OCI-LY1 (cell line): ENCODE results near the gene GIMAP6.
"Not testable (repeated sequence)": the region's sequence is repeated elsewhere in the genome, so short reads cannot be mapped to it uniquely, and the experiment has no call there.

Experiments used
- H2AFZ ChIP-seq: fragments of 200-600 bp; sonication (generic), shearing (Covaris generic); 2 replicates; pipeline ENCODE4 v1.6.0; 2014; ENCODE audit warnings: antibody characterized with exemption, mild to moderate bottlenecking, low read length
- H3F3A ChIP-seq: fragments of 200-600 bp; sonication (generic), shearing (Covaris generic); 2 replicates; pipeline ENCODE4 v1.6.0; 2014; ENCODE audit warnings: mild to moderate bottlenecking, antibody characterized with exemption, low read length, moderate library complexity; ENCODE audit not compliant: insufficient read depth
- H3K27ac ChIP-seq: fragments of 200-600 bp; sonication (generic); 2 replicates; pipeline ENCODE4 v1.5.1; 2014; ENCODE audit warnings: low read length, mixed run types, mild to moderate bottlenecking, low read depth; ENCODE audit not compliant: poor library complexity, severe bottlenecking
- H3K27me3 ChIP-seq: fragments of 200-600 bp; sonication (generic); 2 replicates; pipeline ENCODE4 v1.6.0; 2014; ENCODE audit warnings: antibody characterized with exemption, mild to moderate bottlenecking, low read length, moderate library complexity; ENCODE audit not compliant: insufficient read depth
- H3K36me3 ChIP-seq: fragments of 200-600 bp; sonication (generic); 2 replicates; pipeline ENCODE4 v1.6.1; 2014; ENCODE audit warnings: mild to moderate bottlenecking, antibody characterized with exemption, low read length, moderate library complexity, mixed read lengths; ENCODE audit not compliant: insufficient read depth
- H3K4me1 ChIP-seq: fragments of 200-600 bp; sonication (generic); 2 replicates; pipeline ENCODE4 v1.5.1; 2014; ENCODE audit warnings: mild to moderate bottlenecking, low read length, moderate library complexity; ENCODE audit not compliant: insufficient read depth, severe bottlenecking
- H3K4me2 ChIP-seq: fragments of 200-600 bp; sonication (generic), shearing (Covaris generic); 2 replicates; pipeline ENCODE4 v1.6.1; 2014; ENCODE audit warnings: low read length
- H3K4me3 ChIP-seq: fragments of 200-600 bp; sonication (generic); 2 replicates; pipeline ENCODE4 v1.5.1; 2014; ENCODE audit warnings: low read length, low read depth, mild to moderate bottlenecking, mixed read lengths; ENCODE audit not compliant: poor library complexity, severe bottlenecking
- H3K79me2 ChIP-seq: fragments of 200-600 bp; shearing (Covaris generic); 2 replicates; pipeline ENCODE4 v1.6.1; 2016; ENCODE audit warnings: mixed run types, low read length, mixed read lengths; ENCODE audit not compliant: insufficient read depth
- H3K9ac ChIP-seq: fragments of 200-600 bp; sonication (generic), shearing (Covaris generic); 2 replicates; pipeline ENCODE4 v1.6.1; 2014; ENCODE audit warnings: mild to moderate bottlenecking, low read length, mixed read lengths
- H3K9me2 ChIP-seq: fragments of 200-600 bp; sonication (generic), shearing (Covaris generic); 2 replicates; pipeline ENCODE4 v1.6.1; 2014; ENCODE audit warnings: low read depth, mild to moderate bottlenecking, low read length, mixed read lengths
- H3K9me3 ChIP-seq: fragments of 200-600 bp; shearing (Covaris generic); 2 replicates; pipeline ENCODE4 v1.6.1; 2014; ENCODE audit warnings: low read length, mixed read lengths
- H4K20me1 ChIP-seq: fragments of 200-600 bp; sonication (generic), shearing (Covaris generic); 2 replicates; pipeline ENCODE4 v1.6.0; 2016; ENCODE audit warnings: mild to moderate bottlenecking, low read length; ENCODE audit not compliant: insufficient read depth
- CTCF ChIP-seq: fragments of 200-600 bp; sonication (generic), shearing (Covaris generic); IDR thresholded peaks from 2 replicates; pipeline ENCODE4 v1.5.1; 2017; ENCODE audit warnings: mild to moderate bottlenecking, antibody characterized with exemption, low read length, moderate library complexity, mixed read lengths
- EZH2 ChIP-seq: fragments of 200-600 bp; sonication (generic), shearing (Covaris generic); IDR thresholded peaks from 2 replicates; pipeline ENCODE4 v1.8.0; 2017; ENCODE audit warnings: borderline replicate concordance, mixed run types, mild to moderate bottlenecking, antibody characterized with exemption, low read length, moderate library complexity, mixed read lengths

The GIMAP6 gene

GRCh38 chr7:150621376-150621775 lies 10.8 kb downstream of the GIMAP6 start:
- Histone ChIP-seq H3K9me3 (no peaks in the 10 kb centered on the region), H3K4me1 (no peaks in the 10 kb centered on the region), H3K36me3 (no peaks in the 10 kb centered on the region), H3K79me2 (no peaks in the 10 kb centered on the region), H3K9ac (no peak overlapping the region), H3K27ac (no peak overlapping the region), H3F3A (no peaks in the 10 kb centered on the region), H4K20me1 (no peaks in the 10 kb centered on the region), H3K4me3 (no peak overlapping the region), H3K9me2 (no peaks in the 10 kb centered on the region), H3K4me2 (no peak overlapping the region), H2AFZ (no peak overlapping the region), H3K27me3 (no peaks in the 10 kb centered on the region)
- TF ChIP-seq EZH2 (no peak), CTCF (no peak)

- H3K79me2 ChIP-seq, result no peaks in the 10 kb centered on the region
- H3K27me3 ChIP-seq, result no peaks in the 10 kb centered on the region
- no peaks in the 10 kb centered on the region for H3K36me3 ChIP-seq
- H3K9me2 ChIP-seq, result no peaks in the 10 kb centered on the region
- H2AFZ ChIP-seq, result no peak overlapping the region
- H3K9me3 ChIP-seq, result no peaks in the 10 kb centered on the region
- H3K4me2 ChIP-seq, result no peak overlapping the region
- H3F3A ChIP-seq, result no peaks in the 10 kb centered on the region
- TF ChIP-seq CTCF (no peak), EZH2 (no peak)
- H4K20me1 ChIP-seq, result no peaks in the 10 kb centered on the region
- H3K4me1 ChIP-seq, result no peaks in the 10 kb centered on the region
- no peak overlapping the region for H3K4me3 ChIP-seq
- no peak overlapping the region for H3K9ac ChIP-seq
- no peak overlapping the region for H3K27ac ChIP-seq
Measured at GRCh38 chr7:150620617-150621371, 11.4 kb downstream of the GIMAP6 start.

GRCh38 chr7:150620061-150620460 lies 12.1 kb downstream of the GIMAP6 start:
- H2AFZ ChIP-seq, result no peak overlapping the region
- no peak overlapping the region for H3K9ac ChIP-seq
- H3K36me3 ChIP-seq, result no peaks in the 10 kb centered on the region
- no peak overlapping the region for H3K4me2 ChIP-seq
- H3K4me1 ChIP-seq, result no peaks in the 10 kb centered on the region
- no peak overlapping the region for H3K4me3 ChIP-seq
- H3K9me3 ChIP-seq, result no peaks in the 10 kb centered on the region
- H3K27me3 ChIP-seq, result no peaks in the 10 kb centered on the region
- H4K20me1 ChIP-seq, result no peaks in the 10 kb centered on the region
- no peaks in the 10 kb centered on the region for H3K9me2 ChIP-seq
- no peak for TF ChIP-seq CTCF
- no peaks in the 10 kb centered on the region for H3K79me2 ChIP-seq
- no peaks in the 10 kb centered on the region for H3F3A ChIP-seq
- no peak overlapping the region for H3K27ac ChIP-seq

- not testable (repeated sequence) for H3K9ac ChIP-seq, H3K36me3 ChIP-seq, H3K27me3 ChIP-seq, H3K9me2 ChIP-seq, H3K79me2 ChIP-seq, H3K4me1 ChIP-seq, H4K20me1 ChIP-seq, H3K9me3 ChIP-seq, H3K4me2 ChIP-seq, H2AFZ ChIP-seq, H3F3A ChIP-seq, H3K27ac ChIP-seq, H3K4me3 ChIP-seq
Measured at GRCh38 chr7:150615221-150615755, 16.9 kb downstream of the GIMAP6 start.

GRCh38 chr7:150614426-150614825 lies 17.8 kb downstream of the GIMAP6 start:
- H3K79me2 ChIP-seq, result not testable (repeated sequence)

More at GRCh38 chr7:150614426-150614825, 17.8 kb downstream of the GIMAP6 start:
- not testable (repeated sequence) for H3K9me3 ChIP-seq, H3K9me2 ChIP-seq, H3K36me3 ChIP-seq, H4K20me1 ChIP-seq, H3K9ac ChIP-seq, H3K4me3 ChIP-seq, H3K27me3 ChIP-seq, H3F3A ChIP-seq, H2AFZ ChIP-seq, H3K27ac ChIP-seq, H3K4me2 ChIP-seq, H3K4me1 ChIP-seq
